Hippocampal formation (tissue), 2 donors: ENCODE measurements around the gene LRRC8C.

ENCODE experiments used
- DNase-seq, 2 donors: peaks; one replicate each; lab custom pipeline; 2025; lab: John Stamatoyannopoulos, UW

Gene LRRC8C

GRCh38 chr1:89763649-89763986 is 130.7 kb downstream of the LRRC8C start:
- DNase-seq = no peak

- no peak for DNase-seq
These were observed 132.9 kb downstream of the LRRC8C start for GRCh38 chr1:89765774-89766173.

- no peak for DNase-seq
These were observed 134.7 kb downstream of the LRRC8C start for GRCh38 chr1:89767618-89768017.
